Measurements from ENCODE around the gene CELF2.

The CELF2 gene

GRCh38 chr10:11262494-11263345 lies 245.0 kb downstream of the CELF2 start:
- Histone ChIP-seq H3K36me3 (ENCODE audit: control insufficient read depth in 2 of 2, insufficient read depth in 1 of 2, low read length in 2 of 2) (peaks cover 3 to 32% of the 10 kb centered on the region in 2 experiments; a peak in 2 of 3 replicates), H3K9me3 (ENCODE audit: control insufficient read depth, insufficient read depth, low read depth, low read length) (no peaks in the 10 kb centered on the region), H3K27ac (ENCODE audit: extremely low read depth, low read depth, low read length) (no peak overlapping the region), H3K4me1 (ENCODE audit: control insufficient read depth, insufficient read depth, low read length) (no peaks in the 10 kb centered on the region), H3K4me3 (ENCODE audit: low read depth, low read length) (no peak overlapping the region)
- CTCF ChIA-PET, result interaction anchor here (0.8 to 1.6 kb wide), 4 partner anchors 8 to 1931 kb away, joined by 3 read pairs; no protein-coding TSS in a partner anchor
- POLR2A ChIA-PET, result no interaction called here
- no peak for TF ChIP-seq ZNF366 (tag by site-specific recombination; conservative IDR thresholded peaks at IDR 0.05)
- 0 out of 2 replicates have a peak, but pooled peaks have one; percentile 52 for TF ChIP-seq ZNF362 (tag by site-specific recombination; IDR thresholded peaks at IDR 0.05)

GRCh38 chr10:11263767-11264166 lies 246.1 kb downstream of the CELF2 start:
- no peak overlapping the region for H3K4me3 ChIP-seq (ENCODE audit: low read depth, low read length)
- no peak overlapping the region for H3K27ac ChIP-seq (ENCODE audit: extremely low read depth, low read depth, low read length)
- CTCF ChIA-PET, result no interaction called here
- TF ChIP-seq ZSCAN5A (tag by site-specific recombination; IDR thresholded peaks at IDR 0.05) (no peak), ZNF48 (tag by site-specific recombination; IDR thresholded peaks at IDR 0.05) (no peak), ZNF16 (tag by site-specific recombination; IDR thresholded peaks at IDR 0.05; ENCODE audit: low read depth) (no peak), ZNF184 (tag by site-specific recombination; IDR thresholded peaks at IDR 0.05) (no peak), PRDM2 (tag by site-specific recombination; IDR thresholded peaks at IDR 0.05; ENCODE audit: borderline replicate concordance) (no peak), SP7 (tag by site-specific recombination; IDR thresholded peaks at IDR 0.05) (no peak), ZNF398 (tag by site-specific recombination; IDR thresholded peaks at IDR 0.05) (no peak), REPIN1 (tag by site-specific recombination; IDR thresholded peaks at IDR 0.05; ENCODE audit: low read depth) (no peak), ZNF416 (tag by site-specific recombination; IDR thresholded peaks at IDR 0.05) (no peak), ZNF518A (tag by site-specific recombination; conservative IDR thresholded peaks at IDR 0.05; ENCODE audit: low read depth) (no peak), ZNF274 (IDR thresholded peaks at IDR 0.05; ENCODE audit: low read length) (no peak), ZNF274 (tag by site-specific recombination; IDR thresholded peaks at IDR 0.05; ENCODE audit: borderline replicate concordance) (no peak), HOXC10 (CRISPR knock-in tag; IDR thresholded peaks at IDR 0.05) (no peak)
- H3K9me3 ChIP-seq (ENCODE audit: control insufficient read depth, insufficient read depth, low read depth, low read length), result no peaks in the 10 kb centered on the region
- H3K4me1 ChIP-seq (ENCODE audit: control insufficient read depth, insufficient read depth, low read length), result no peaks in the 10 kb centered on the region
- peaks cover under 1 to 21% of the 10 kb centered on the region in 2 experiments; a peak in 2 of 3 replicates for H3K36me3 ChIP-seq (ENCODE audit: control insufficient read depth in 2 of 2, insufficient read depth in 1 of 2, low read length in 2 of 2)
- POLR2A ChIA-PET, result no interaction called here
